A204.1 (cell line): ENCODE data around the gene SLCO3A1.

ENCODE experiments used
- FAIRE-seq: peaks from 2 replicates; lab custom pipeline; 2012; peaks lifted over from hg19 to GRCh38; lab: Jason Lieb, UNC

SLCO3A1 gene

DNA sequence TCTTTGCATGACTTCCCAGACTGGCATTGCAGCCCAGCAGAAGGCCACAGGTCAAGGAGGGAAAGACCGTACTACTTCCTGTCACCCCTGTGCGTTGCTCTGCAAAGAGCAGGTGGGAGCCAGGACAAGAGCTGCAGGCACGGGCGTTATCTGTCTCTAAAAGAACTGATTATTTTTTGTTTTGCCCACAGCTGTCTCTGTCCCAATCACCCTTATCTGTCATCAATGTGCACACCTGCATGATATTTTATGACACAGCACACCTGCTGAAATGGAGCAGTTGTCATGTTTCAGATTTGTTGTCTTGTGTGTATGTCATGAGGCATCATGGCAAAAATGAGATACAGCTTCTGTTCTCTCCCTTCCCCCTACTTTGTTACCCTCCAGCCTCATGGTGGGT lies 58.8 kb downstream of the SLCO3A1 start:
- FAIRE-seq: no peak

GRCh38 chr15:91913560-91913959 lies 60.1 kb downstream of the SLCO3A1 start:
- FAIRE-seq: no peak

DNA sequence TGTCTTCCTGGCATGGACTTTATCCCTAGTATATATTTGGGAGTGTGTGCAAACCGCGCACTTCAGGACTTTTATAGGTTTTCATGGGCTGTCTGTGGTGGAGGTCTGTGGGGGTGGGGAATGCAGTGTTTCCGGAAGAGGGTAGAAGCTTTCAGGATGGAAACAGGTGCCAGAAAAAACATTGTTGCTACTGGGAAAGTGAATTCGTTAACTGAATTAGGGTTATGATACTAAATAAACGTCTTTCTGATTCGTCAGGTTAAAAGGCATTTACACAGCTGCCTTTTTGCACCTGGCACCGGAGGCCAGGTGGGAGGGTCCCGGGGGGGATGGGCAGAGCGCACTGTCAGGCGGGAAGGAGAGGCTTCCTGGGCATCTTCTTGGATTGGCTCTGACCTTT lies 62.1 kb downstream of the SLCO3A1 start:
- no peak for FAIRE-seq

- no peak for FAIRE-seq
Measured at GRCh38 chr15:91916051-91916450, 62.5 kb downstream of the SLCO3A1 start.

GRCh38 chr15:91917686-91918360 lies 64.3 kb downstream of the SLCO3A1 start:
- no peak for FAIRE-seq

GRCh38 chr15:91919014-91919534 lies 65.6 kb downstream of the SLCO3A1 start:
- no peak for FAIRE-seq

DNA sequence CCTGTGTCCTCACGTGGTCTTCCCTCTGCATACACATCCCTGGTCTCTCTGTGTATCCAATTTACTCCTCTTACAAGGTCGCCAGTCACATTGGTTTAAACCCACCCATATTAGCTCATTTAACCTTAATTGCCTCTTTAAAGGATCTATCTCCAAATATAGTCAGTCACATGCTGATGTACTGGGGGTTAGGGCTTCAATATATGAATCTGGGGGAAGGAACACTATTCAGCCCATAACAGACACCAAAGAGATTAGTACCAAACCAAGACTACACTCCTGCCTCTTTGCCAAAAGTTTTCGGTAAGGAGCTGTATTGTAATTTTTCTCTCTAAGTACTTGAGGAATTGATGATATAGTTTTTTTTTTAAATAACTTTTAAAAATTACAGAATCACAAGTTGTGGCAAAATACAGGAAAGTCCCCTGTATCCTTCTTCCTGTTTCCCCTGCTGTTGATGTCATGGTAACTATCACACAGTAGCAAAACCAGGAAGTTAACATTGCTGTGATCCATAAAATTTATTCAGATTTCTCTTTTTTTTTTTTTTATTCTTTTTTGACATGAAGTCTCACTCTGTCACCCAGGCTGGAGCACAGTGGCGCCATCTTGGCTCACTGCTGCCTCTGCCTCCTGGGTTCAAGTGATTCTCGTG lies 67.8 kb downstream of the SLCO3A1 start:
- FAIRE-seq: no peak

DNA sequence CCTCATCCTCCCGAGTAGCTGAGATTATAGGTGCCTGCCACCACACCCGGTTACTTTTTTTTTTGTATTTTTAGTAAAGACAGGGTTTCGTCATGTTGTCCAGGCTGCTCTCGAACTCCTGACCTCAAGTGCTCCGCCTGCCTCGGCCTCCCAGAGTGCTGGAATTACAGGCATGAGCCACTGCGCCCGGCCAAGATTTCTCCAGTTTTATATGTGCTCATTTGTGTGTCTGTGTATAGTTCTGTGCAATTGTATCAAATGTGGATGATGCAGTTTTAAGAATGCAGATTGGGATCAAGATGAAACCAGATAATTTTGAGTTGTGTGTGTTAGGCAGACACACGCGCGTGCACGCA lies 68.3 kb downstream of the SLCO3A1 start:
- no peak for FAIRE-seq

GRCh38 chr15:91922646-91923547 lies 69.4 kb downstream of the SLCO3A1 start:
- no peak for FAIRE-seq

- no peak for FAIRE-seq
Measured at GRCh38 chr15:91924183-91924582, 70.7 kb downstream of the SLCO3A1 start.

GRCh38 chr15:91924837-91925495 lies 71.5 kb downstream of the SLCO3A1 start:
- FAIRE-seq: no peak

GRCh38 chr15:91925794-91926193 lies 72.3 kb downstream of the SLCO3A1 start:
- no peak for FAIRE-seq

GRCh38 chr15:91926908-91927270 lies 73.4 kb downstream of the SLCO3A1 start:
- FAIRE-seq: no peak

- no peak for FAIRE-seq
Measured at GRCh38 chr15:91927585-91927984, 74.1 kb downstream of the SLCO3A1 start.

DNA sequence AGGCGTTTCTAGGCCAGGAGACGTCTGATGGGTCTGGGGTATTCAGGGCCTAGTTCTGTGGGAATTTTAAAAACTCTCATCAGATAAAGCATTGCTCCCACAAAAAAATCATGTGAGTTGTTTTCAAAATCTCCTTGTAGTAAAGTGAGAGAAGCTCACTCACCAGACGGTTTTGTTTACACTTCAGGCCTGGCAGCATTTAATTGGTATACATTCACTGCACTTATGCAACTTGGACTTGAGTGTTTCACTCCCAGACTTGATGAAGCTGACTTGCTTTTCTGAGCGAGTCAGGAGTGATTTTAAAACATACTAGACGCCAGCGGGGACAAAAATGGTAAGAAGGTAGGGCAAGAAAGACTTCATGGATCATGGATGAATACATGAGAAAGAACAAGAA lies 75.2 kb downstream of the SLCO3A1 start:
- no peak for FAIRE-seq

GRCh38 chr15:91929509-91929908 lies 76.0 kb downstream of the SLCO3A1 start:
- FAIRE-seq: no peak

GRCh38 chr15:91930092-91930491 lies 76.6 kb downstream of the SLCO3A1 start:
- no peak for FAIRE-seq

DNA sequence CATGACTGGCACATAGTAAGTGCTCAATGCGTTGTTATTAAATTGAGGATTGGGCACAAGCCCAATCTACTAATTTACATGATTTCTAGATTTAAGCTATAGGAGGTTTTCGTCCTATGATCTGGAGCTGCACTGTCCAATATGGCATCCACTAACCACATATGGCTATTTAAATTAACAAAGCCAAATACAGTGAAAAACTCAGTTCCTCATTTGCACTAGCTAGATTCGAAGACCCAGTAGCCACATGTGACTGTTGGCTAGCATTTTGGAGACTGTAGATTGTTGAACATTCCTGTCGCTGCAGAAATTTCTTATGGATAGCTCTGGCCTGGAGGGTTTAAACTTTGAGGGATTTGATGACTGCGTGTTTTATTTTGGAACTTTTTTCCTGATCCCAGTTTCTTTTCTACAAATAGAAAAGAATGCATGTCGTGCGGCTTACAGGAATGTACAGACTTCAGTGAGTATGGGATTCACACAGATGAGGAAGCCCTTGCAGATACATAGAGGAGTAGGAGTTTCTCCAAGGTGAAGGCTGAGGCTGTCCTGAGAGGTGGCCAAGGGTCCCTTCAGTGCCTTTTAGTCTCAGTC lies 82.8 kb downstream of the SLCO3A1 start:
- no peak for FAIRE-seq

- FAIRE-seq: no peak
Measured at GRCh38 chr15:91936927-91937326, 83.4 kb downstream of the SLCO3A1 start.

DNA sequence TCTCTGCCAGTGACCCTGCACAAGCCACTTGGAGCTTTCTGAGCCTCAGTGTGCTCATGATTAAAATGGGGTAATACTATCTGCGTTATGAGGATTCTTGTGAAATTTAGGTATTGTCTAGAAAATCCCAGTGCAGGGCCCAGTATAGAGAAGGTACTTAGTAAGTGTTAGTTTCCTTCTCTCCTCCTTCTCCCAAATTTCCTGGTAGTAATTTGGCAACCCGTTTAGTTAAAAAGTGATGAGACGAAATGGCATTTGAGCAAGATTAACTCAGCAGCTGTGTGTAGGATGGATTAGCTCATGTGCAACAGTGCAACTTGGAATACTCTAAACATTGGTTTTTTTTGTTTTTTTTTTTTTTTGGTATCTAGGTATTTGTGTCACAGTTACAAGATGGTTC lies 84.6 kb downstream of the SLCO3A1 start:
- no peak for FAIRE-seq

GRCh38 chr15:91939403-91939831 lies 85.9 kb downstream of the SLCO3A1 start:
- no peak for FAIRE-seq
